ENCODE measurements around the gene APOL2.
"Not testable (repeated sequence)": the region's sequence is repeated elsewhere in the genome, so short reads cannot be mapped to it uniquely, and the experiment has no call there.

The APOL2 gene

DNA sequence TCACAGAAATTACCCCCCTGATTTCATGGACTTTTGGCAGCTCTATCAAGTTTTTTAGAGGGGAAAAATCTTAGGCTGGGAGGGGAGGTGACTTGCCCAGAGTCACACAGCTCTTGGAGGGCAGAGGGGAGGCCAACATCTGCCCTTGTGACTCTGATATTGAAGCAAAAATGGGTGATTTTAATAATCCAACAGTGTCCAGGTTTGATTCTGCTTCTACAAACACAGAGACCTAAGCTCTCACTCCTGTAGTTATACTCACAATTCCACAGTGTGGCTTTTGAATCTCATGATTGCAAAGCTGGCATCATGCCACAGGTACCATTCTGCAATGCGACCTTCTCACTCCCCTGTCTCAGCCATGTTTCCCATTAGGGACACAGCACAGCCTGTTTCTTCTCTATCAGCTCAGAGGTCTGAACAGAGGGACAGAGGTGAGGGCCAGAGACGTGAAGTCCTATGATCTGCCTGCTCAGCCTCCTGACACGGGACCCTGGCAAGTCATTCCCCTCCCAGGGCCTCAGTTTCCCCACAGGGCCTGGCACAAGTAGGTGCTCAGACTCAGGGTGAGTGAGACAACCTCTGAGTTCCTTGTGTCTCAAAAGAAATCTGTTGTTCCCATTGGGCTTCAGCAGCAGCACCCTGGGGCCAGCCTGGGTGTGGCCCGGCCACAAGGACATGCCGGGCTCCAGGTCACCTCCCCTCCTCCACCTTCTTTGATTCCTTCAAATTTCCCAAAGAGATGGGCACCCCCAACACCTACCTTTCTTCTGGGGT, 766 bp downstream of the APOL2 start:
- peak; percentile 17 for DNase-seq

DNA sequence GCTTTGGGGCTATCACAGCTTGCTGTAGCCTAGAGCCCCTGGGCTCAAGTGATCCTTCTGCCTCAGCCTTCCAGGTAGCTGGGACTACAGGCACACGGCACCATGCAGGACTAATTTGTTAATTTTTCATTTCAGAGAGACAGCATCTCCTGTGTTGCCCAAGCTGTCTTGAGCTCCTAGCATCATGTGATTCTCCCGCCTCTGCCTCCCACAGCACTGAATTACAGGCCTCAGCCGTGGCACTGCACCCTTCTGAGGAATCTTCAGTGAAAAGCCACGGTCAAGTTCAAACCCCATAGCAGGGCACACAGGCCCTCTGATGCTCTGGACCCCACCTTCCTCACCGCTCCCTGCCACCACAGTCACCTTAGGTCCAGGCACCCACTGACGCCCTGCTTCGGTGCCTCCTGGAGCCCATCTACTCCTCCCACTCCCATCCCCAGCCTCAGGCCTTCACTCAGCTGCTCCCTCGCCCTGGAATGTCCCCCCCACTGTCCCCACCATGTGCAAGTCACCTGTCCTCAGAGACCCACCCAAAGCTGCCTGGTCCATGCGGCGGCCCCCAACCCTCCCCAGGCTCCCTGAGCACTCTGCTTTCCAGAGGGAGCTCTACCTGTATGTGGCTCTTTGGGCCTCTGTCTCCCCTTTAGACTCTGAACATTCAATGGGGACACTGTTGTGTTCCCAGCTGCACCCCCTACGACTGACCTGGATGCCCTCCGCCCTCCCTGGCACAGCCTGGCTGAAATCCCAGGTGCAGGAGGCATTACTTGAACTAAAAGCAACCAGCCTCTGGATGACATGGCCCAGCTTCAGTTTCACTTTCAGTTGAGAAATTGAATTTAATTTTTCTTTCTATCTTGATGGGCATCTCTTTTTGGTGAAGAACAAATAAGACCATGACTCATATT, 1.6 kb downstream of the APOL2 start:
- no peak for DNase-seq

DNA sequence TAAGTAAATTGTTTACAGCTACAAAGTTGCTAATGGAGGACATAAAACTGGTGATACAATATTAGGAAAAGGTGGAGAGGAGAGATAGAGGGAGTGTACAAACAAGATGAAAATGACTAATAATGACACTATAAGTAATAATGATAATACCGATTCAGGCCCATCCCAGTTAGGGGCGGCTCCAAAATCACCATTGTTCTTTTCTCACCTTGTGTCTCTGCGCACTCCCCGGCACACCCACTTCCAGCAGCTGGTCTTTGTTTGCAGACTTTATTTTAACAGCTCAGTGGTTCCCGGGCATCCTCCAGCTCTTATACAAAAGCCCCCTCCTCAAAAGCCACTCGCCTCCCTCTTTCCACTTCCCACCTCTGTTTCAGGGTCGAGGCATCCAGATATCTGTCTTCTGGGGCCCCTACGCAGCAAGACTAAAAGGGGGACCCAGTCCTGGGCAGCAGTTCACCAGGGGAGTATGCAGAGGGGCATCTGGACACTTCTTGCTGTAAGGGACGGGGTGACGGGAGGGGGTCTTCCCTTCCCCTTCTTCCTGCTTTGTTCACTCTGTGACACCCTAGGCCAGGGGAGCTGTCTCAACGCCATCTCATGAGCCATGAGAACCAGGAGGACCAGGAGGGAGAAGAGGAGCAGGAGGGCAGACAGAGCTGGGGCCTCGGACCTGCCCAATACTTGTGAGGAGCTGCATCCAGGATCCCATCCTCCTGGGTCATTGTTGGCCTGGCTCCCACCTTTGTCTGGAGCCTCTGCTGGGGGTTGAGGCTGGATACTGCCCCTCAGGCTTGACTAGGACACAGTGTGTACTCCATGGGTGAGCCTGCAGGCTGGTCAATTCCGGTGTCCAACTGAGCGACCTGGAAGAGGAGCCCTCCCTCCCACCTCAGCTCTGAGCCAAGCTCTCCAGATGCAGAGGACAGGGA, 2.7 kb downstream of the APOL2 start:
- DNase-seq = no peak

DNA sequence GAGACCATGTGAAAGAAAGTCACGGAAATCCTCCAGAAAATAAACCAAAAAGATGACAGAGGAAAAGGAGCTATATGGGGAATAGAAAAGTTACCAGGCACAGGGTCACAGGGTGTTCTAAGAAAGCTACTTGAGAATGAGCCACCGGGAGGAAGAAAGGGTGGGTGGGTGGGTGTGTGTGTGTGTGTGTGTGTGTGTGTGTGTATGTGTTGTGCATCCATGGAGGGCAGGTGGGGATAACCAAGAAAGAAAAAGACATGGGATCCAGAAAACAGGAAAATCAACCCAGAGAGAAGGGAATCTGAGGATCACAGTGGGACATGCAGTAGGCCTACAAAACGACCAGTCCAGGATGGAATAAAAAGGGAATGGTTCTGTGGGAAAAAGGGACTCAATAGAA, 3.7 kb downstream of the APOL2 start:
- DNase-seq = no peak

DNA sequence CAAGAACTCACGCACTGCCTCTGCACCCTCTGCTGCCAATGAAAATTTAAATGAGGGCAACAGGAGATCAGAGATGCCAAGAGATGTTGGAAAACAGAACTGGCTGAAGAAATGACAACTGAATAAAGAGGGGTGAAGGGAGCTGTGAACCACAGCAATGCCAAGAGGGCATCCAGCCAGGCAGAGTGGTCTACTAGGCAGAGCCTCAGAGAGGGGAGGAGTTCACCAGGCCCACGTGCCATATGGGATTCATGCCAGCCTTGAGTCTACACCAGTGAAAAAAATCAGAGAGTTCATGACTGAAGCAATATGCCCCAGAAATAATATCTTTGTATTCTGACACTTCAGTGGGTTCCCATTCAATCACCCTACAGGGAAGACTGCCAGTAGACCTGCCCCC, 4.4 kb downstream of the APOL2 start:
- DNase-seq = no peak

DNA sequence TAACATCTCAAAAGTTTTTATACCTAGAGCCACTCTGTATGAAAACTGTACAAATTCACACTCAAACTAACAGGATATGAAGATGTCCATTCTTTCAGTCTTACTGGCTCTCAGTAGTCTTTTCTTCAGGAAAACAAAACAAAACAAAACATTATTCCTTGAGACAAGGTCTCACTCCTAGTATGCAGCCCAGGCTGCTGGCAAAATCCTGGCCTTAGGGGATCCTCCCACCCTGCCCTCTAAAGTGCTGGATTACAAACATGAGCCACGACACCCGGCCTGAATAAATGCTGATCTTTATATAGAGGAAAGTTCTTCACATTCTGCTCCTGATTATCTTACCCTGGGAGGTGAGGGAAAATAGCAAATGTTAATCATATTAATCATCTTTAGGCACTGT, 5.1 kb downstream of the APOL2 start:
- DNase-seq = no peak

DNA sequence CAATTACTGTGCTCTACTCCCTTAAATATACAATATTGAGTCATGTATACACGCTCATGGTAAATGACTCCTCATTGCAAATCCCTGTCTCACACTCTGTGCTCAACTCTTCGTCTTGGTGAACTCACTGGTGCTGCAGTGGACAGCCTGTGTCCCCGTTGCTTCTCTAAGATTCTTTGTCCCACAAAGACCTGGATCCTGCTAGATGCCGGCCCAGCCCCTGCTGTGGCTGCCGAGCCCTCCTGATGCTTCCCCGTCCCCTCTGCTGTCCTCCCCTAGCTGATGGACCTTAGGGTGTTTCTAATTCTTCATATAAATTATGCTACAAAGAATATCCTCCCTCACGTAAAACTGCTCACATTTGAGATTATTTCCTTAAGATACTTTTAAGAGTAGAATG, 5.5 kb downstream of the APOL2 start:
- no peak for DNase-seq

DNA sequence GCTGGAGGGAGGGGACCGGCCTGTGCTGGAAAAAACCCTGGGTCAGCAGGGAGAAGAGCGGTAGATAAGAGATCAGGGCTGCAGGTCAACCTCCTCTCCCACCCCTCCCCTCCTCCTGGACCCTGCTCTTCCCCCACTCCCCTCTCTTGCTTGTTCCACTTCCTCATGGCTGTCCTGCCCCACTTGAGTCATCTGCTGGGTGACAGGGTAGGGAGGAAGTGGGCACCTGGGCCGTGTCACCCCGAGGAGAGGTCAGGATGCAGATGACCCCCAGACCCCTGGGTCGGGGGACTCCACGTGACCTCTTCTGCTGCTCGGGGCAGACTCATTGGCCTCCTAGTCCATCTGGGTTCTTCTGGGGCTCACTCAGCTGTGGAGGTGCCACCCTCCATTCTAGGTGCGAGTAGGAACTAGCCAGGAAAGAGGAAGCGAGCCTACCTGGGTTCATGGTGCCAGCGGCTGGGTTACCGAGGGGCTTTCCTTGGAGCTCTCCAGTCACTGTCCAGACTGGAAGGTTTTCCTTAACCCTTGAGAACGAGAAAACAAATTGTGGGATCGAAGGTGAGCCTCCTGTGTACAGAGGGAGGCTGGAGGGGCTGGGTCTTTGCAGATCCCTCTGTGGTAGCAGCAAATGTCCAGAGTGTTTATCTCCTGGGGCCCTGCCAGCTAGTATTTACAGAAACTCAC, 6.5 kb downstream of the APOL2 start:
- no peak for DNase-seq

DNA sequence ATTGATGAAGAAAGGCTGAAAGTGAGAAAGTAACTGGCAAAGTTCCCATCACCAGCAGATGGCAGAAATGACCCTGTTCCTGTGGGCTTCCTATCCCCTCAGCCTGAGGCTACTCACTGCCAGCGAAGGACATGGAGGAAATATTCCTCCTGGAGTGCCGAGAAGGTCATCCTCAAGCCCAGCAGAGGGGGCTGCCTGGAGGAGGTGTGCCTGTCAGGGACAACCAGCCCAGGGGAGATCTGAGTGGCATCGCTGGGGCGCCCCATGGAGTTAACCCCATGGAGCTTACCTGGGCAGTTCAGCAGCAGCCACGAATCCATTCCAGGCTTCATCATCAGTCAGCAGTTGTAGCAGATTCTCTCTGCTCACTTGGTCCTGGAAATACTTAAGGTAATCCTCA, 8.3 kb downstream of the APOL2 start:
- not testable (repeated sequence) for DNase-seq

DNA sequence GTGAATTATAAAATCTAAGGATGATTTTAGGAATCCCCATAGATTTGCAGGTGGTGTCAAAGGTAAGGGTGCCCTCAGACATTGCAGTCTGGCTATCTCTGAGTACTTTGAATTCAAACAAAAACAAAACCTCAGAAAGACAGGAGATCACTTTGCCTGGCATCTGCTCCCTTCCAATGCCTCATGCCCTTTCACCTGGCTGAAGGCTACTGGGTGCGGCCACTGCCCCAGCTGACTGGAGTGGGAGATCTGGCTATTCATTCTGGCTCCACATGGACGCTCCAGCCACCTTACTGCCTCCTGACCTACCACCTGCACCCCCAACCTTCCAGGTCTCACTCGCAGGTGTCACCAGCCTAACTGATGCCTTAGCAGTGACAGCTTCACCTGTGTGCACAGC, 9.7 kb downstream of the APOL2 start:
- DNase-seq = not testable (repeated sequence)

DNA sequence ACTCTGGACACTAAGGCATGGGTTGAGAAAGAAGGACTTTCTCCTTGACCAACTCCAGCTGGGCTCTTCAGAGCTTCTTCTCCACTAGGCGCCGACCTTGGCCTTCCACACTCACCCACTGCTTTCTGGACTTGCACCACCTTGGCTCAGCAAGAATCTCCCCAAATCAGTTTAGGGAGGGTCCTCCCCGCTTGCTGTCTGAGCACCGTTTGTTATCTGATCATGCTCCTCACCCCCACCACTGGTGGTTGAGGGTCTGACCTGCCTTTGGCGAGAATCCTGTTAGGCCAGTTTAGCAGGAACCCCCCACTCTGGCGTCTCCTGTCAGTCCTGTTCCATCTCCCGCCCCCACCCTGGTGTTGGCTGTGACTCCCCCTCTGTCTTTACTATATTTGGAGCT, 10.4 kb downstream of the APOL2 start:
- no peak for DNase-seq

DNA sequence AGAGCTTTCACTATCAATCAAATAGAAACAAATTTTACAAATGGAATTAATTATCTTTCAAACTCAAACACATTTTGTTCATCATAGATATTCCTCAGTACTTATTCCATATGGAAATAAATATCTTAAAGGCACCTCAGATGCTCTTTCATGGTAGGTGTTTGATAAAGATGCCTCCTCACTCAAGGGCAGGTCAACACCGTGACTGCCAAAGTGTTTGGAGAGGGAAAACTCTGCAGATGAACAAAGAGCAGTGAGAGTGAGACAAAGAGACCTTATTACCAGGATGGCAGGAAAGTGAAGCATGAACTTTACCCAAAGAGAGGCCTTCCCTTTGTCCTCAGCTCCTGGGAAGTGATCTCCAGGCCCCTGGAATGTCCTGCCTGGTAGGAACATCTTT, 11.0 kb downstream of the APOL2 start:
- not testable (repeated sequence) for DNase-seq

DNA sequence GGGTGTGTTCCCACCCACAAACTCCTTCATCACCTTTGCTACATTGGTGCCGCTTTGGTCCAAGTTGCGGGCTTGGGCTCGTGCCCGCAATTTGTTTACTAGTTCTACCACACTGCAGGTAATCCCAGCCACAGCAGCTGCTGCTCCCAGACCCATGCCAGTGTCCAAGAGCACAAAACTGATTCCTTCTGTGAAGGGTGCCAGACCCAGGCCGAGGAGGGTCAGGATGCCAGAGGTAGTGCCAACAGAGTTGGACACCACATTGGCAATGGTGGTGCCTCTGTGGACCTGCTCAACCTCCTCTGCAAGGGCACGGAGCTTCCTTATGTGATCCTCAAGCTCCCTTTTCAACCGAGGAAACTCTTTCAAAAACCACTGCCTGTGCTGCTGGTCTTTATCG, 11.5 kb downstream of the APOL2 start:
- no peak for DNase-seq

DNA sequence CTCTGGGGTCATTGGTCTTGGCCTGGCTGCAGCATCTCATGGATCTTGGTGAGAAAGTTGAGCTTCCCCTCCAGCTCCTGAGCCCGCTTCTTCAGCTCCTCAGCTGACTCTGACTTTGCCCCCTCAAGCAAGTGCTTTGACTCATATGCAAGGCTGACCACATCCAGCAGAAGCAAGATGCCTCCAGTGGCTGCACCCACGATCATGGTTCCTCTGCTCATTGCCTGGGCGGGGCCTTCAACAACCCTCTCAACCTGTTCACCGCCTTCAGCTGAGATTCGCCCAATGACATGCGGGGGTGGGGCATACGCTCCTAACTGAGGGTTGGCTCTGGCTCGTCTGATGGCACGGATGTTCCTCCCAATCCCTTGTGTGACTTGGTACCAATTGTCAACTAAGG, 11.9 kb downstream of the APOL2 start:
- DNase-seq = no peak

DNA sequence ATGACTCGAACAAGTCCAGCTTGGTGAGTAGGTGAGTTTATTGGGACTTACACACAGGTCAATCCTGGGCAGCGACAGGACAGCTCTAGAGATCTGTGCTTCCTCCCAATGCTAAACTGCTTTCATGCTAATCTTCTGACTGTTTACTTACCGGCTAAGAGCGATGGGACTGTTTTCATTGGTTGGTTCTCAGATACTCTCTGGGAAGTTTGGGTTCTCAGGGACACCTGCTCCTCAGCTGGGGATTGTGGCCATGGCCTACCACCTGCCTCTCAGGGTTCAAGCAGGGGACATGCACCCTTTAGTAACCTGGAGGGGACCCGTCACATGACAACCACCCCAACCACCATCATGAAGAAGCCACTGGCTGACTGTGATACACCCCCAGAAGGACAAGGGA, 13.1 kb downstream of the APOL2 start:
- DNase-seq = no peak

DNA sequence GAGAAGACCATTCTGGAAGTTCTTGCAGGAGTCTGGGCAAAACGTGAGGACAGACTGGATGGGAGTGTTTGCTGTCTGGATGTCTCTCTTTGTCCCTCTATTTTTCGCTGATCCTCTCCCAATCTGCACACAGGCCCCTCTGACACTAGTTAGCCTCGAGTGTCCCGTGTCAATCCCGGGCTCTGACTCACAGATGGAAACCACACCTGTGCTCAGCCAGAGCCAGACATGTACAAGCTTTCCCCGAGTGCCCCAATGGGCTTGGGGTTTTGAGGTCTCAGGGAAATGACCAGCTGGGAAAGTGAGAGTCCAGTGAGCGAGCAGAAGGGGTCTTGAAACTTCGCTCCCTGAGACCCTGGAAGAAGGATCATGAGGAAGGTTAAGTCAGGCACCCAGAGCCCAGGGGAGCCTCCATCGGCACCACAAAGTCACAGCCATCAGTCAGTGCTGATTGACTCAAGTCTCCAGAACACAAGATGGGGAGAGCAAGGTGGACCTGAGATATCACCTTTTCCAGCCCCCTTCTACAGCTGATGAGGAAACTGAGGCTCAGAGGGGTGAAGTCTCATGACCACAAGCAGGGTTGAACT, 13.9 kb downstream of the APOL2 start:
- DNase-seq = no peak

DNA sequence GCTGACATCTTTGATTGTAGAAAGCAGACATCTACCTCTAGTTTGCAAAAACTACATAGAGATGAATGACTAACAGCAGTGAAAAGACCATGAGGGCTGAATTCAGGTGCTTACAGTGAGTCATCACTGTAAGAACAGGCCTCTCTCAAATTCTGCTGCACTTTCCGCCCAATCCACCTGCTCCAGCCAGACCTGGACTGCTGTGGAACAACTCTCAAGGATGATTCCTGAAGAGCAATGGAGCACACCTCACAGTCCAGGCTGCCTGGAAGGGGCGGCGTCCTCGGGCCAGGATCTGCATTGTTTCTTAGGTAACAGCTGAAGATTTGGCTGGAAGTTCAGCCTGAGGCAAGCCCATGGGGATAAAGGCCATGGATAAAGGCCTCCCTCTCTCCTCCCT, 15.1 kb downstream of the APOL2 start:
- DNase-seq = no peak

DNA sequence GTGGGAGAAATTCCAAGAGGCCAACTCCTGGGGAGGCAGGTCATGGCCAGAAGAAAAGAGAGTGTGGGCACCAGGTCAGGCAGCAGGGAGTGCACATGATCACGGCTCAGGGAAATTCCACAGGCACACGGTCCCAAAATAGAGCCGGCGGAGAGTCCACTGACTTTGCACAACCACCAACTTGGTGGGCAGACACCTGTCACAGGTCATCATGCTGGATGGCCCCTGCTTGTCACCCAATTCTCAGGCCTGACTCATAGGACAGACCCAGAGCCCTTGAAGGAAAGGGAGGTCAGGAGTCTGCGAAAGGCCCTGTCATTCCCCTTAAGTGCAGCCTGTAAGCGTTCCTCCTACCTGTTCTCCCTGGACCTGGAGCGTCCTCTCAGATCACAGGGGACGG, 15.8 kb downstream of the APOL2 start:
- no peak for DNase-seq

DNA sequence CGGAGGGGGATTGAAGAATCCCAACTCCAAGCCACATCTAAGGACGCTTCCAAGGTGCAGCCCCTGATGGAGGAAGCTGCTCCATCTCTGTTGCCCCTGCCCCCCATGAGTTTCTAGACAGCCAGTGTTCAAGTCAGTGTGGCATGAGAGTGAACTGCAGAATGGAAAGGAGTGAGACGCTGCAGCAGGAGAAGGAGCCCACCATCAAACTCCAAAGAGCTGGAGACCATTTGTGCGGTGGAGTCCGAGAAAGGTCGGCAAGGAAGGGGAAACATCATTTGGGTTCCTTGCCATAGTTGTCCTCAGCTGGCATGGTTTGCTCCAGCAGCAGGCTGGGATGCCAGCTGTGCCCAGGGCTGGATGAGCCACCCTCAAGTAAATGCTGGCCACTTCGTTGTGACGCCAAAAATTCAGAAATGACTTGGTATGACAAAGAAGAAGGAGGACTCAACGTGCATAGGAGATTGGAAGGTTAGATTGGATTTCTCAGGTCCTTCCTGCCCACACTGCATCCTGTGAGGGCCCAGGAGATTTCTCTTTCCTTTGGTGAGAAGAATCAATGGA, 16.4 kb downstream of the APOL2 start:
- DNase-seq = no peak

DNA sequence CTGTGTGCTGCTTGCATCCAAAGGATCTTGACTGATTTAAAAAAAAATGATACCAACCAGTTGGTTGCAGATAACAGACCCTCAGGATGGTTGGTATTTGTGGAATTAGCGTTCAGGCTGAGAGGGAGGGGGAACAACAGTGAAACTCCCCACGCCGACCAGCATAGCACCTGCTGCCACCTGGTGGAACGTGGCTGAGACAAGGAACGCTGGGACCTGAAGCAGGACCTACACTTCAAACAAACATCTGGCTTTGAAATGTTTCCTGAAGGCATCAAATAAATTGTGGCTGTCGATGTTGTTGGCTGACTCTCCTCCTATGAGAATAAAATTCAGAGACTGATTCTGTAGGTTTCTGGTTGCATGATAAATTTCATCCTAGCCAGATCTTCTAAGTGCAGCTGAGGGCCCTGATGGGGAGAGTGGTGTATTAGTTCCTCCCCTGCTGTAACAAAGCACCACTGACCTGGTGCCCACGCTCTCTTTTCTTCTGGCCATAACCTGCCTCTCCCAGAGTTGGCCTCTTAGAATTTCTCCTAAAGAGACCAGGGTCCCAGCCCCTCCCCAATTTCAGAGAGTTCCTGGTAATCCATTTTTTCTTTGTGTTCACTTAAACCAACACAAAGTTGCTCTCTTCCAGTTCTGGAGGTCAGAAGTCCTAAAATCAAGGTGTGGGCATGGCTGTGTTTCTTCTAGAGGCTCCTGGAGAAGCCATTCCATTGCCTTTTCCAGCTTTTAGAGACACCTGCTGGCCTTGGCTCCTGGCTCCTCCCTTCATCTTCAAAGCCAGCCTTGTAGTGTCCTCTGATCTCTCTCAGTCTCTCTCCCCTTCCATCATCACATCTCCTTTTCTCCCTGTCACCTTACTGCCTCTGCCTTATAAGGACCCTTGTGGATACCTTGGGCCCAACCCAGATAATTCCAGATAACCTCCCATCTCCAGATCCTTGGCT, 17.3 kb downstream of the APOL2 start:
- DNase-seq = peak; percentile 47

Measured in NCI-H146 (cell line).